HepG2 (cell line): ENCODE data around the gene ACOT8. TPM values are rescaled to one million over a fixed set of nuclear protein-coding genes. Genes with fewer than 3 reads are reported as not detected.

Experiments
- ATAC-seq: fragments of 200-7000 bp; cut with Tn5 transposase; 3 replicates; pipeline ENCODE4 v1.9.1; 2020; ENCODE audit warnings: mild to moderate bottlenecking, moderate library complexity
- BruUV-seq: library from RNA; stranded (reverse); fragments of 400-500 nt; replicated peaks from 2 replicates; lab custom pipeline; 2021; lab: Mats Ljungman, UMichigan
- CTCF ChIA-PET: fragments of 300-600 bp; formaldehyde crosslinking; extraction: SDS; loops from one replicate; lab custom pipeline; 2021; ENCODE audit warnings: low total read pairs, inconsistent platforms, low intra/inter-chr PET ratio; lab: Yijun Ruan, JAX
- POLR2A ChIA-PET: fragments of 350-600 bp; sonication (Branson Sonifier 250); formaldehyde crosslinking; loops from one replicate; lab custom pipeline; 2020; ENCODE audit warnings: antibody characterized with exemption, inconsistent platforms; lab: Yijun Ruan, JAX
- DNase-seq: peaks from one replicate; pipeline ENCODE4 v3.0.0-alpha.2; 2015; ENCODE audit warnings: low spot score
- FAIRE-seq: peaks from 3 replicates; lab custom pipeline; 2011; peaks lifted over from hg19 to GRCh38; lab: Jason Lieb, UNC
- H2AFZ ChIP-seq: one replicate; pipeline ENCODE4 v1.6.1; 2011; ENCODE audit warnings: low read length, inconsistent platforms
- H3K27ac ChIP-seq: fragments of 300-600 bp; 3 replicates; pipeline ENCODE4 v1.8.0; 2011; ENCODE audit warnings: mixed run types, mild to moderate bottlenecking, mixed read lengths, low read length, inconsistent platforms; ENCODE audit not compliant: insufficient read depth; ENCODE audit errors: extremely low read length
- H3K27me3 ChIP-seq, 2 experiments: fragments of 200-600 bp in 1 of 2; 2 replicates in 1 of 2; 3 replicates in 1 of 2; pipeline versions ENCODE4 v1.6.0 to v1.8.0; 2011; ENCODE audit warnings: low read length in 2 of 2, mild to moderate bottlenecking in 2 of 2, moderate library complexity in 2 of 2, inconsistent platforms in 1 of 2; ENCODE audit not compliant: insufficient read depth in 2 of 2, control insufficient read depth in 1 of 2
- H3K36me3 ChIP-seq, 2 experiments: fragments of 200-600 bp in 1 of 2; replicated peaks in 1 of 2; 2 replicates in 1 of 2; 3 replicates in 1 of 2; pipeline versions ENCODE4 v1.5.1 to v1.8.0; 2011; ENCODE audit warnings: low read length in 2 of 2, inconsistent platforms in 1 of 2; ENCODE audit not compliant: insufficient read depth in 2 of 2, control insufficient read depth in 1 of 2
- H3K4me1 ChIP-seq: 2 replicates; pipeline ENCODE4 v1.5.1; 2012; ENCODE audit warnings: low read length, inconsistent platforms; ENCODE audit not compliant: insufficient read depth
- H3K4me2 ChIP-seq: 2 replicates; pipeline ENCODE4 v1.6.0; 2011; ENCODE audit warnings: low read depth, low read length, inconsistent platforms
- H3K4me3 ChIP-seq, 3 experiments: fragments of 200-600 bp in 1 of 3; sonication (generic), shearing (Covaris generic) in 1 of 3; replicated peaks in 1 of 3; 2 replicates each; pipeline ENCODE4 v1.5.1; 2011 to 2016; ENCODE audit warnings: low read length in 3 of 3, inconsistent platforms in 2 of 3, low read depth in 2 of 3, mild to moderate bottlenecking in 2 of 3, control low read depth in 1 of 3, mixed read lengths in 1 of 3; ENCODE audit not compliant: insufficient read depth in 1 of 3
- H3K79me2 ChIP-seq: one replicate; pipeline ENCODE4 v1.6.1; 2011; ENCODE audit warnings: low read length, inconsistent platforms; ENCODE audit not compliant: insufficient read depth
- H3K9ac ChIP-seq: 2 replicates; pipeline ENCODE4 v1.6.0; 2011; ENCODE audit warnings: mild to moderate bottlenecking, low read depth, low read length, inconsistent platforms; ENCODE audit not compliant: insufficient read depth
- H3K9me3 ChIP-seq: 2 replicates; pipeline ENCODE4 v1.5.1; 2012; ENCODE audit warnings: mild to moderate bottlenecking, low read length
- H4K20me1 ChIP-seq: 2 replicates; pipeline ENCODE4 v1.6.0; 2011; ENCODE audit warnings: inconsistent platforms, mild to moderate bottlenecking, low read length, moderate library complexity; ENCODE audit not compliant: insufficient read depth
- ATAD3A ChIP-seq: sonication (generic); formaldehyde crosslinking; IDR thresholded peaks from 2 replicates; pipeline ENCODE4 v1.4.0; 2020; ENCODE audit warnings: missing genetic modification reagents
- FOXA3 ChIP-seq: IDR thresholded peaks from 2 replicates; pipeline ENCODE4 v1.6.1; 2016; ENCODE audit warnings: missing genetic modification reagents, missing compliant biosample characterization
- HES4 ChIP-seq: sonication (generic); formaldehyde crosslinking; IDR thresholded peaks from 2 replicates; pipeline ENCODE4 v1.9.0; 2021; ENCODE audit warnings: mild to moderate bottlenecking, missing genetic modification reagents, borderline replicate concordance
- NFIC ChIP-seq: IDR thresholded peaks from 2 replicates; pipeline ENCODE4 v1.6.1; 2012; ENCODE audit warnings: mild to moderate bottlenecking, low read length, inconsistent platforms
- SNAPC2 ChIP-seq: sonication (generic); formaldehyde crosslinking; IDR thresholded peaks from 2 replicates; pipeline ENCODE4 v1.8.1; 2022; ENCODE audit warnings: mild to moderate bottlenecking, missing genetic modification reagents
- ZMYM4 ChIP-seq: sonication (generic); formaldehyde crosslinking; IDR thresholded peaks from 2 replicates; pipeline ENCODE4 v1.8.1; 2023; ENCODE audit warnings: mild to moderate bottlenecking, missing genetic modification reagents
- ZNF34 ChIP-seq: sonication (generic); formaldehyde crosslinking; IDR thresholded peaks from 2 replicates; pipeline ENCODE4 v1.4.0; 2020; ENCODE audit warnings: mild to moderate bottlenecking, missing genetic modification reagents, borderline replicate concordance
- ZNF761 ChIP-seq: sonication (generic); formaldehyde crosslinking; conservative IDR thresholded peaks from 2 replicates; pipeline ENCODE4 v1.4.0; 2020; ENCODE audit warnings: mild to moderate bottlenecking, missing genetic modification reagents
- WGBS: methylation state at CpG from one replicate; pipeline ENCODE4 v1.1.6; 2017; ENCODE audit warnings: low lambda C conversion rate; 5-methylcytosine and 5-hydroxymethylcytosine counted together
- in situ Hi-C: cut with HindIII; loops from 2 replicates; pipeline ENCODE4 v1.10.0; 2017; ENCODE audit warnings: low pct_unique_long_range_greater_than_20kb; ENCODE audit not compliant: extremely low pct_ligation_motif_present
- intact Hi-C: fragments of 100-400 bp; cut with micrococcal nuclease; formaldehyde crosslinking; loops from one replicate; pipeline ENCODE4 v1.10.0; 2022; ENCODE audit not compliant: unreplicated experiment
- polyA plus RNA-seq, 8 experiments: library from polyadenylated mRNA; depleted of rRNA in 3 of 8; stranded (reverse) in 7 of 8; unstranded in 1 of 8; fragments of >200 nt; fragmentation: Illumina TruSeq in 4 of 8; extraction: Trizol in 4 of 8; gene quantifications; 2 replicates each; pipeline versions ENCODE4 v1.2.1 to v1.2.3, GENCODE V29; 2011 to 2016; ENCODE audit warnings: low read depth in 4 of 8, missing spikeins in 1 of 8, mixed read lengths in 1 of 8; ENCODE audit not compliant: insufficient read depth in 1 of 8
- total RNA-seq, 5 experiments: library from RNA; depleted of rRNA; stranded (reverse); fragments of >200 nt; fragmentation: Illumina TruSeq; extraction: Trizol; gene quantifications; 2 replicates each; pipeline ENCODE4 v1.2.3, GENCODE V29; 2016; ENCODE audit warnings: low read depth in 1 of 5
- TF ChIP-seq, protein P1 (sequence below): sonication (generic); formaldehyde crosslinking; IDR thresholded peaks from 2 replicates; pipeline ENCODE4 v1.8.1; 2023; ENCODE audit warnings: mild to moderate bottlenecking, moderate library complexity, missing genetic modification reagents
- TF ChIP-seq, protein P2 (sequence below): sonication (generic); formaldehyde crosslinking; conservative IDR thresholded peaks from 2 replicates; pipeline ENCODE4 v1.5.0; 2020; ENCODE audit warnings: missing genetic modification reagents
- TF ChIP-seq, protein P3 (sequence below): sonication (generic); formaldehyde crosslinking; IDR thresholded peaks from 2 replicates; pipeline ENCODE4 v1.8.0; 2022; ENCODE audit warnings: low read depth, missing genetic modification reagents
- TF ChIP-seq, protein P4 (sequence below): sonication (generic); formaldehyde crosslinking; IDR thresholded peaks from 2 replicates; pipeline ENCODE4 v1.4.0; 2020; ENCODE audit warnings: missing genetic modification reagents, borderline replicate concordance
- TF ChIP-seq, protein P5 (sequence below): sonication (generic); formaldehyde crosslinking; IDR thresholded peaks from 2 replicates; pipeline ENCODE4 v1.4.0; 2020; ENCODE audit warnings: mild to moderate bottlenecking, missing genetic modification reagents

Gene ACOT8
- total and polyA plus RNA-seq, 2 of the 13 experiments (the other 11 are each of a cell fraction or from before 2014, with no cell fraction given): 31.4 to 45.5 TPM

DNA sequence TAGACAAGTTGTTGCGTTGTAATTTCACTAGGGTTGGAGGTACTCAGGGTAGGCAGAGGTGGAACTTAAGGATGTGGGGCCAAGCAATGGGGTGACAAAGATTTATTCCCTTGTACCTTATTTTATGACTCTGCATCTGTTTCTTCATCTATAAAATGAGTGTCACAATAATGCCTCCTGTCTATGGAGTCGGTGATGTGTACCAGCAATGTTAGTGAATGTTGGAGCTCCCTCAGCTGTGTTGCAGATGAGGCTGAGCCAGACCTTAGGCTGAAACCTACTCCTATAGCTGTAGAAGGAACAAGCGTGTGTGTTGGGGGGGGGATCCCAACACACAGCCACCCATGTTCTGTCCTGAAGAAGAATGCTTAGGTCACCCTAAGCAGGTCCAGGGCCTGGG lies 40.2 kb downstream of the ACOT8 start (continued):
- TF ChIP-seq, protein P1, sequence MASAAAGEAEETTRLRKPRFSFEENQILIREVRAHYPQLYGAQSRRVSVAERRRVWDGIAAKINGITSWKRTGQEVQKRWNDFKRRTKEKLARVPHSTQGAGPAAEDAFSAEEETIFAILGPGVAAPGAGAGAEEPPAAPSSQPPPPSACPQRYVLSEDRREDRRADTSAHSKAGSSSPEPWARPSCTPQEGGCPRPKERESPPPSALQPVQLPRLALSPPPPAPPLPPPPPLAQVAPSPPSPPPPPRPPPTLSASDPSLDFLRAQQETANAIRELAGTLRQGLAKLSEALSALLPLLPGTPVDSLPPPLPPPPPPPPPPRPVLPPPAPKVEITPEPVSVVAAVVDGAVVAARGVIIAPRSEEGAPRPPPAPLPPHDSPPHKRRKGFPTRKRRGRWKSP: no peak
- TF ChIP-seq ZNF761 (CRISPR knock-in tag) (no peak), HES4 (CRISPR knock-in tag) (no peak), ATAD3A (no peak), ZNF34 (CRISPR knock-in tag) (no peak), NFIC (no peak)

DNA sequence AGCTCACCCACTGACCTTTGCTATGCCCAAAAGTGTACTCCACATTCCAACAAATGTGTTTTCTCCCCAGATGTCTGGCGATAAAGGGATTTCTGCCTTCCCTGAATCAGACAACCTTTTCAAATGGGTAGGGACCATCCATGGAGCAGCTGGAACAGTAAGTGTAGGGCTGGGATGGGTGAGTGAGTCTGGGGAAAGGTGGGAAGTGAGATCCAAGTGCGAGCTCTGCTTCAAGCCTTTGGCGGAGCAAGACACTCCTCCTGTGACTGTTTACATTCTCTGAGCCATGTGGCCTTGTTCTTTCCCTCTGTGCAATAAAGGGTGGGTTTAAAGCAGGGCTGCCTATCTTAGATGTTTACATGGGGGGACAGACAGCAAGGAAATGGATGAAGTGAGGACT lies 42.9 kb downstream of the ACOT8 start:
- no peak for FAIRE-seq
- ChIA-PET POLR2A (interaction anchor here (0.6 to 1.2 kb wide), 2 partner anchors 14 to 22 kb away, joined by 3 read pairs; no protein-coding TSS in a partner anchor), CTCF (no interaction called here)
- Histone ChIP-seq H3K4me3 (no peak overlapping the region), H3K9ac (no peak overlapping the region), H3K79me2 (peaks cover 15% of the 10 kb centered on the region), H3K9me3 (no peaks in the 10 kb centered on the region), H2AFZ (no peak overlapping the region), H4K20me1 (no peaks in the 10 kb centered on the region), H3K36me3 (peaks cover 11 to 33% of the 10 kb centered on the region in 2 experiments), H3K4me1 (peaks cover 30% of the 10 kb centered on the region), H3K27me3 (no peaks in the 10 kb centered on the region), H3K27ac (no peak overlapping the region), H3K4me2 (peak overlapping the region; percentile 39)
- no peak for DNase-seq
- in situ Hi-C loops (no loop called here), intact Hi-C loops (no loop called here)
- no peak for ATAC-seq
- WGBS: 88% methylated on average over 3 of the region's 3 CpGs
- BruUV-seq: no TSS peak
- TF ChIP-seq, protein P2, sequence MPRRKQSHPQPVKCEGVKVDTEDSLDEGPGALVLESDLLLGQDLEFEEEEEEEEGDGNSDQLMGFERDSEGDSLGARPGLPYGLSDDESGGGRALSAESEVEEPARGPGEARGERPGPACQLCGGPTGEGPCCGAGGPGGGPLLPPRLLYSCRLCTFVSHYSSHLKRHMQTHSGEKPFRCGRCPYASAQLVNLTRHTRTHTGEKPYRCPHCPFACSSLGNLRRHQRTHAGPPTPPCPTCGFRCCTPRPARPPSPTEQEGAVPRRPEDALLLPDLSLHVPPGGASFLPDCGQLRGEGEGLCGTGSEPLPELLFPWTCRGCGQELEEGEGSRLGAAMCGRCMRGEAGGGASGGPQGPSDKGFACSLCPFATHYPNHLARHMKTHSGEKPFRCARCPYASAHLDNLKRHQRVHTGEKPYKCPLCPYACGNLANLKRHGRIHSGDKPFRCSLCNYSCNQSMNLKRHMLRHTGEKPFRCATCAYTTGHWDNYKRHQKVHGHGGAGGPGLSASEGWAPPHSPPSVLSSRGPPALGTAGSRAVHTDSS (CRISPR knock-in tag): 0 out of 2 replicates have a peak, but pooled peaks have one; percentile 54
- TF ChIP-seq SNAPC2 (CRISPR knock-in tag) (0 out of 2 replicates have a peak, but pooled peaks have one; percentile 25), FOXA3 (CRISPR knock-in tag) (0 out of 2 replicates have a peak, but pooled peaks have one; percentile 17), ZMYM4 (no peak)
- TF ChIP-seq, protein P3, sequence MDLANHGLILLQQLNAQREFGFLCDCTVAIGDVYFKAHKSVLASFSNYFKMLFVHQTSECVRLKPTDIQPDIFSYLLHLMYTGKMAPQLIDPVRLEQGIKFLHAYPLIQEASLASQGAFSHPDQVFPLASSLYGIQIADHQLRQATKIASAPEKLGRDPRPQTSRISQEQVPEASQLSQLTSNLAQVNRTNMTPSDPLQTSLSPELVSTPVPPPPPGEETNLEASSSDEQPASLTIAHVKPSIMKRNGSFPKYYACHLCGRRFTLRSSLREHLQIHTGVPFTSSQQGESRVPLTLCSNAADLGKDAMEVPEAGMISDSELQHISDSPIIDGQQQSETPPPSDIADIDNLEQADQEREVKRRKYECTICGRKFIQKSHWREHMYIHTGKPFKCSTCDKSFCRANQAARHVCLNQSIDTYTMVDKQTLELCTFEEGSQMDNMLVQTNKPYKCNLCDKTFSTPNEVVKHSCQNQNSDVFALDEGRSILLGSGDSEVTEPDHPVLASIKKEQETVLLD (CRISPR knock-in tag): no peak
- TF ChIP-seq, protein P4, sequence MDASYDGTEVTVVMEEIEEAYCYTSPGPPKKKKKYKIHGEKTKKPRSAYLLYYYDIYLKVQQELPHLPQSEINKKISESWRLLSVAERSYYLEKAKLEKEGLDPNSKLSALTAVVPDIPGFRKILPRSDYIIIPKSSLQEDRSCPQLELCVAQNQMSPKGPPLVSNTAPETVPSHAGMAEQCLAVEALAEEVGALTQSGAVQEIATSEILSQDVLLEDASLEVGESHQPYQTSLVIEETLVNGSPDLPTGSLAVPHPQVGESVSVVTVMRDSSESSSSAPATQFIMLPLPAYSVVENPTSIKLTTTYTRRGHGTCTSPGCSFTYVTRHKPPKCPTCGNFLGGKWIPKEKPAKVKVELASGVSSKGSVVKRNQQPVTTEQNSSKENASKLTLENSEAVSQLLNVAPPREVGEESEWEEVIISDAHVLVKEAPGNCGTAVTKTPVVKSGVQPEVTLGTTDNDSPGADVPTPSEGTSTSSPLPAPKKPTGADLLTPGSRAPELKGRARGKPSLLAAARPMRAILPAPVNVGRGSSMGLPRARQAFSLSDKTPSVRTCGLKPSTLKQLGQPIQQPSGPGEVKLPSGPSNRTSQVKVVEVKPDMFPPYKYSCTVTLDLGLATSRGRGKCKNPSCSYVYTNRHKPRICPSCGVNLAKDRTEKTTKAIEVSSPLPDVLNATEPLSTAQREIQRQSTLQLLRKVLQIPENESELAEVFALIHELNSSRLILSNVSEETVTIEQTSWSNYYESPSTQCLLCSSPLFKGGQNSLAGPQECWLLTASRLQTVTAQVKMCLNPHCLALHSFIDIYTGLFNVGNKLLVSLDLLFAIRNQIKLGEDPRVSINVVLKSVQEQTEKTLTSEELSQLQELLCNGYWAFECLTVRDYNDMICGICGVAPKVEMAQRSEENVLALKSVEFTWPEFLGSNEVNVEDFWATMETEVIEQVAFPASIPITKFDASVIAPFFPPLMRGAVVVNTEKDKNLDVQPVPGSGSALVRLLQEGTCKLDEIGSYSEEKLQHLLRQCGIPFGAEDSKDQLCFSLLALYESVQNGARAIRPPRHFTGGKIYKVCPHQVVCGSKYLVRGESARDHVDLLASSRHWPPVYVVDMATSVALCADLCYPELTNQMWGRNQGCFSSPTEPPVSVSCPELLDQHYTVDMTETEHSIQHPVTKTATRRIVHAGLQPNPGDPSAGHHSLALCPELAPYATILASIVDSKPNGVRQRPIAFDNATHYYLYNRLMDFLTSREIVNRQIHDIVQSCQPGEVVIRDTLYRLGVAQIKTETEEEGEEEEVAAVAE (CRISPR knock-in tag): no peak
- TF ChIP-seq, protein P5, sequence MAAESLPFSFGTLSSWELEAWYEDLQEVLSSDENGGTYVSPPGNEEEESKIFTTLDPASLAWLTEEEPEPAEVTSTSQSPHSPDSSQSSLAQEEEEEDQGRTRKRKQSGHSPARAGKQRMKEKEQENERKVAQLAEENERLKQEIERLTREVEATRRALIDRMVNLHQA: no peak
